Right ventricle myocardium inferior (tissue), 1 donor: ENCODE results near the gene COX6B2. TPM values are rescaled to one million over a fixed set of nuclear protein-coding genes. Genes with fewer than 3 reads are reported as not detected.

Experiments used
- ATAC-seq: fragments of 200-7000 bp; cut with Tn5 transposase; one replicate; pipeline ENCODE4 v1.9.1; 2020; ENCODE audit warnings: mild to moderate bottlenecking, moderate library complexity
- DNase-seq: peaks from one replicate; pipeline ENCODE4 v3.0.0; 2021; ENCODE audit errors: missing footprints
- intact Hi-C: fragments of 100-400 bp; cut with DNase I; formaldehyde crosslinking; loops from one replicate; pipeline ENCODE4 v1.11.0; 2022
- total RNA-seq: library from RNA; stranded (reverse); fragmentation: NEBNext Ultra II Directional; extraction: Animal tissue kit (Norgen Biotek cat#: 25700); gene quantifications from one replicate; pipeline ENCODE4 v1.2.1, GENCODE V29; 2021
- donor health status: DM: no; HTN: yes; CAD: no; lungs with severe emphysema.

Gene COX6B2
- total RNA-seq, 1 donor from 2014 or later: not detected

DNA sequence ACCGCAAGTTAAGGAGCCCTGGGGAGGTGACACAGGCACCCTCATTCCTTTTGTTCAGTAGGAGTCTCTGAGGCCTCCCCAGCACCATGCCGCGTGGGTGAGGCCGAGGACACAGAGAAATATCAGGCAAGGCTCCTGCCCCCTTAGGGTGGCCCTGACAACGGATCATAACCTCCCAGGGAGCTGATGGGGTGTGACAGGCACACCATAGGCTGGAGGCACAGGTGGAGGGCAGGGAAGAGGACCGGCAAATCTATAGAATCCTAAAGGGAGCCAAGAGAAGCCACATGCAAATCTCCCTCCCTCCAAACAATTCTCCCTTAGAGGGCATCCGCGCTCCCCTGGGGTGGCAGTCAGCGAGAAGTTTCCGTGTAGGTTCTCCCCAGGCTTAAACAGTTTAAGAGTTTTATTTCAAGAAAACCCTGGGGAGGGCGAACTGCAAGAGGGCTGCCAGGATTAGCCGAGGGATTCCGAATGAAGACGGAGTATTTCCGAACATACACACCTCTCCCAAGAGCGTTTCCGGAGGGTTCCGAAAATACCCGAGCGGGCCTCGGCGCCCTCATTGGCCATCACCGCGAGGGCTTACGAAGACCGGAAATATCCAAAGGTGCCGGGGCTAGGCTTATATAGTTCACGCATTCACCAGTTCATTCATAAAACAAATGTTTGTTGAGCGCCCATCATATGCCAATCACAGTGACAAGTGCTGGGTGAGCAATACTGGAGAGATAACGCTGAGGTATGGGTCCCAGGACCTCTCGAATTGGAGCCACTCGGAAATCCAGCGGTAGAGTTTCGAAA is 30.6 kb upstream of the COX6B2 start:
- peak; percentile 92 for ATAC-seq
- intact Hi-C loops: loop anchor here (1.0 to 10.0 kb wide), 4 partner anchors 46 to 220 kb away; partner anchors contain the start of genes ISOC2, KMT5C, ZNF524 and ZNF865

GRCh38 chr19:55384131-55384919 is 29.8 kb upstream of the COX6B2 start, which contains the start of gene TMEM238:
Gene TMEM238, minus strand, starts transcription at chr19:55384292. Its CDS starts 33 bp downstream, at chr19:55384259.
- no peak for DNase-seq
- ATAC-seq: no peak
- intact Hi-C loops: loop anchor here (2.0 to 10.0 kb wide), 2 partner anchors 84 to 220 kb away; partner anchors contain the start of genes ZNF524 and ZNF865

More for the DNA sequence above, 30.6 kb upstream of the COX6B2 start:
- DNase-seq: peak; percentile 97

- no peak for ATAC-seq
- peak; percentile 79 for DNase-seq
Observed at GRCh38 chr19:55383279-55384130, 29.0 kb upstream of the COX6B2 start.

GRCh38 chr19:55382522-55383054 is 28.1 kb upstream of the COX6B2 start:
- DNase-seq (no peak), ATAC-seq (no peak)
- intact Hi-C loops: loop anchor here (10.0 kb wide), 1 partner anchor 222 kb away; the partner anchor contains the start of genes ZNF524 and ZNF865

More at GRCh38 chr19:55383279-55384130, 29.0 kb upstream of the COX6B2 start:
- intact Hi-C loops: loop anchor here (2.0 to 10.0 kb wide), 2 partner anchors 83 to 221 kb away; partner anchors contain the start of genes ZNF524 and ZNF865

DNA sequence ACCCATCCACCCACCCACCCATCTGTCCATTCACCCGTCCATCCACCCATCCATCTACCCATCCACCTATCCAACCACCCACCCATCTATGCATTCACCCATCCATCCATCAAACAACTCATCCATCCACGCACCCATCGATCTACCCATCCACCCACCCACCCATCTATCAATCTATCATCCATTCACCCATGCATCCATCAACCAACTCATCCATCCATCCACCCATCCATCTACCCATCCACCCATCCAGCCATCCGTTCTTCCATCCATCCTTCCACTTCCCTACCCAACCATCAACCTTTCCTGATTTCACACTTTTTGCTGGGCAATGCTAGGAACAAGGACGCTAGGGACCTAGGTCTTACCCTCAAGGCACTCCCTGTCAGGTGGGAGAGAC is 27.5 kb upstream of the COX6B2 start:
- DNase-seq: no peak
- no peak for ATAC-seq
- intact Hi-C loops: loop anchor here (10.0 kb wide), 1 partner anchor 223 kb away; the partner anchor contains the start of genes ZNF524 and ZNF865

DNA sequence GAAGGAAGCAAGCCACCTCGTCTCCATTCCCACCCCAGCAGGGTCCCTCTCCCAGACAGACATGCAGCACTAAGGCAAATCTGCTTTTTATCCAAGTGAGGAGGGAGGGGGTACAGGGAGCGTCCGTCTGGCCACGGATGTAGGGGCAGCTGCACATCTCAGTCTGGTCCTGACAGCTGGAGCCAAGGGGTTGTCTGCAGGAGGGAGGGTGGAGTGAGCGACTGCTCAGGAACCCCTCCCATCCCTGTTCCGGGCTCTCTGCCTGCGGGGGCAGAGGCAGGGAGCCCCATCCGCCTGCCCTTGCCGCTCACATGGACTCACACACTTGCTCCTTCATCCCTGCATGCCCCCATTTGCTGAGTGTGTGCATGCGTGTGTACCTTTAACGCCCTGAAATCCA is 24.7 kb upstream of the COX6B2 start:
- intact Hi-C loops: no loop called here
- ATAC-seq (no peak), DNase-seq (no peak)

GRCh38 chr19:55377356-55378131 is 23.0 kb upstream of the COX6B2 start:
- ATAC-seq (no peak), DNase-seq (peak; percentile 78)
- intact Hi-C loops: no loop called here

DNA sequence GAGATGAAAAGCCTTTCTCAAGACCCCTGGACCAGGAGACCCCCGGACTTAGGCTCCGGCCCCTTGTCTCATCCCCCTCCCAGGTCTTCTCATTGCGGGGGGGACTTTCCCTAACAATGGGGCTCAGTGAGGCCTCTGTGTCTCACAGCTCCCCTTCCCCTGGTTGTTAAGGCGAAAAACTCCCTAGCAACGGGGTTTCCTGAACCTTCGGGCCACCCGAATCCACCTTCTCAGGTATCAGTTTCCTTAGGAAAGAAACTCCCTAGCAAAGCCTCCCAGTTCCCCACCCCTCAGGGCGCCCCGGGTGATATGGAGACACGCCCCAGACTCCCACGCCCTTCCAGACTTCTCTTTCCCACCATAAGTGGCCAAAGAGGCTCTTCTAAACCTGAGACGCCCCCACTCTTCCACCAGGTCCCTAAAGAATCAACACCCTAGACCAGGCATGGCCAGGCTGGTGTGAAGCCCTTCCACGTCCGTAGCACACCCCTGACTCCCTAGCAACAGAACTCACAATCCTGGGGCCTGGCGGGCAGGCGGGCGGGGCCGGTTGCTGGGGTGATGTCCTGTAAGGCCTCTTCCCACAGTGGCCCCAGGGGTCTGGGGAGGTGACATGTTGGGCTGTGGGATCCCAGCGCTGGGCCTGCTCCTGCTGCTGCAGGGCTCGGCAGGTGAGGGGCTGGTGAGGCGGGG is 21.9 kb upstream of the COX6B2 start, which contains the start of gene TMEM190:
Gene TMEM190, plus strand, starts transcription at position 586 of the 693 bp plus-strand sequence. Its CDS starts 28 bp downstream, at position 614.
- DNase-seq (no peak), ATAC-seq (no peak)
- intact Hi-C loops: no loop called here

- ATAC-seq: no peak
- DNase-seq: no peak
- intact Hi-C loops: no loop called here
Observed at GRCh38 chr19:55373993-55374757, 19.7 kb upstream of the COX6B2 start.

DNA sequence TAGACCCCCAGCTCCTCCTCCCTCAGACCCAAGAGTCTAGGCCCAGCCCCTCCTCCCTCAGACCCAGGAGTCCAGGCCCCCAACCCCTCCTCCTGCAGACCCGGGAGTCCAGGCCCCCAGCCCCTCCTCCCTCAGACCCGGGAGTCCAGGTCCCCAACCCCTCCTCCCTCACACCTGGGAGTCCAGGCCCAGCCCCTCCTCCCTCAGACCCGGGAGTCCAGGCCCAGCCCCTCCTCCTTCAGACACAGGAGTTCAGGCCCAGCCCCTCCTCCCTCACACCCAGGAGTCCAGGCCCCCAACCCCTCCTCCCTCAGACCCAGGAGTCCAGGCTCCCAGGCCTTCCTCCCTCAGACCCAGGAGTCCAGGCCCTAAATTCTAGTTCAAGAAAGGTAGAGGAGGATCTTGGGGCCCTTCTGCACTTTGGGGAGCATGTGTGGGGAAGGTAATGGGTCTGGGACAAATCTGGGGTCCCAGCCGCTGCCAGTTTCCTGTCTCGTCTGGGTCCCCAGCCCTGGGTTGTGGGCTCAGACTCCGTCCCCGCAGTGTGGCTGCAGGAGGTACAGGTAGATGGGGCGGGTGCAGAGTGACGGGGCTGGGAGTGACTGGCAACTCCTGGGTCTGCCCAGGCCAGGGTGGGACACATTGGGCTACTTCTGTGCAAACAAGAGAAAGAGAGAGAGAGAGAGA is 18.9 kb upstream of the COX6B2 start:
- ATAC-seq: no peak
- intact Hi-C loops: no loop called here

GRCh38 chr19:55372316-55373081 is 18.0 kb upstream of the COX6B2 start:
- DNase-seq (no peak), ATAC-seq (no peak)
- intact Hi-C loops: no loop called here

More for the DNA sequence above, 18.9 kb upstream of the COX6B2 start:
- DNase-seq: no peak

GRCh38 chr19:55370305-55370988 is 15.9 kb upstream of the COX6B2 start, which contains the start of gene IL11:
Gene IL11, minus strand, starts transcription at chr19:55370463. Its CDS starts 153 bp downstream, at chr19:55370310.
- no peak for DNase-seq
- no peak for ATAC-seq
- intact Hi-C loops: no loop called here

- ATAC-seq (no peak), DNase-seq (no peak)
- intact Hi-C loops: no loop called here
Observed at GRCh38 chr19:55369653-55370304, 15.3 kb upstream of the COX6B2 start.
